GM19438 (cell line): ENCODE data around the gene PEX13.
A peak's percentile ranks its signal among the peaks of the same experiment; 100 is the strongest.
"Not testable (repeated sequence)": the region's sequence is repeated elsewhere in the genome, so short reads cannot be mapped to it uniquely, and the experiment has no call there.

Source experiments
- ATAC-seq: cut with Tn5 transposase; IDR thresholded peaks from one replicate; pipeline ENCODE4 v1.9.1; 2021; ENCODE audit warnings: low read depth; ENCODE audit not compliant: unreplicated experiment

Gene PEX13

GRCh38 chr2:61006486-61007105, 10.9 kb upstream of the PEX13 start:
- ATAC-seq, result no peak

- ATAC-seq, result no peak
Observed at GRCh38 chr2:61009355-61009754, 8.2 kb upstream of the PEX13 start.

GRCh38 chr2:61011678-61012077, 5.8 kb upstream of the PEX13 start:
- no peak for ATAC-seq

GRCh38 chr2:61012303-61012702, 5.2 kb upstream of the PEX13 start:
- ATAC-seq, result not testable (repeated sequence)

GRCh38 chr2:61013382-61013781, 4.1 kb upstream of the PEX13 start:
- no peak for ATAC-seq

GRCh38 chr2:61014763-61015162, 2.8 kb upstream of the PEX13 start:
- no peak for ATAC-seq

- ATAC-seq, result no peak
Observed at GRCh38 chr2:61015976-61016375, 1.5 kb upstream of the PEX13 start.

GRCh38 chr2:61016392-61017002, 1.0 kb upstream of the PEX13 start:
- no peak for ATAC-seq

- ATAC-seq, result peak; percentile 50
Observed at GRCh38 chr2:61017003-61017555, 441 bp upstream of the PEX13 start.

GRCh38 chr2:61018318-61018755, 817 bp downstream of the PEX13 start:
- ATAC-seq, result peak; percentile 21

GRCh38 chr2:61018798-61019197, 1.3 kb downstream of the PEX13 start:
- ATAC-seq, result no peak

GRCh38 chr2:61021228-61021660, 3.7 kb downstream of the PEX13 start:
- no peak for ATAC-seq

- no peak for ATAC-seq
Observed at GRCh38 chr2:61023670-61024069, 6.2 kb downstream of the PEX13 start.

GRCh38 chr2:61029533-61029932, 12.0 kb downstream of the PEX13 start:
- no peak for ATAC-seq

- ATAC-seq, result not testable (repeated sequence)
Observed at GRCh38 chr2:61034592-61034991, 17.1 kb downstream of the PEX13 start.

GRCh38 chr2:61036643-61037042, 19.1 kb downstream of the PEX13 start:
- ATAC-seq, result not testable (repeated sequence)

GRCh38 chr2:61042807-61043206, 25.3 kb downstream of the PEX13 start:
- no peak for ATAC-seq

- no peak for ATAC-seq
Observed at GRCh38 chr2:61044636-61045035, 27.1 kb downstream of the PEX13 start.

- no peak for ATAC-seq
Observed at GRCh38 chr2:61045226-61045625, 27.7 kb downstream of the PEX13 start.

- no peak for ATAC-seq
Observed at GRCh38 chr2:61045999-61046398, 28.5 kb downstream of the PEX13 start.

- ATAC-seq, result no peak
Observed at GRCh38 chr2:61055557-61055956, 38.0 kb downstream of the PEX13 start.

- no peak for ATAC-seq
Observed at GRCh38 chr2:61057562-61057961, 40.0 kb downstream of the PEX13 start.
